Glomerular visceral epithelial cell (primary cell): ENCODE results near the gene CTU1.
A peak's percentile ranks its signal among the peaks of the same experiment; 100 is the strongest.
"Not testable (repeated sequence)": the region's sequence is repeated elsewhere in the genome, so short reads cannot be mapped to it uniquely, and the experiment has no call there.

Source experiments
- DNase-seq: peaks from one replicate; pipeline ENCODE4 v3.0.0-alpha.2; 2016; ENCODE audit errors: extremely low spot score

CTU1 gene

GRCh38 chr19:51108066-51108804 is at the start of gene CTU1:
CTU1 (minus strand) TSS chr19:51108409; CDS start chr19:51104569, 3,840 bp downstream.
- peak; percentile 99 for DNase-seq

- DNase-seq = no peak
Measured at GRCh38 chr19:51157265-51157664, 49.1 kb upstream of the CTU1 start.

GRCh38 chr19:51156710-51157109 is 48.5 kb upstream of the CTU1 start:
- no peak for DNase-seq

GRCh38 chr19:51150627-51151026 is 42.4 kb upstream of the CTU1 start:
- no peak for DNase-seq

DNA sequence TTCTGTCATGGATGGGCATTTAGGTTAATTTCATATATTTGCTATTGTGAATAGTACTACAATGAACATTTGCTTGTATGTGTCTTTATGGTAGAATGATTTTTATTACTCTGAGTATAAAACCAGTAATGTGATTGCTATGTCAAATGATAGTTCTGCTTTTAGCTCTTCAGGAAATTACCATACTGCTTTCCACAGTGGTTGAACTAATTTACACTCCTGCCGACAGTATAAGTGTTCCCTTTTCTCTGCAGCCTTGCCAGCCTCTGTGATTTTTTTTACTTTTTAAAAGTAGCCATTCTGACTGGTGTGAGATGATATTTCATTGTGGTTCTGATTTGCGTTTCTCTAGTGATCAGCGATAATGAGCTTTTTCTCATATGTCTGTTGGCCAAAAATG is 40.4 kb upstream of the CTU1 start:
- DNase-seq = no peak

DNA sequence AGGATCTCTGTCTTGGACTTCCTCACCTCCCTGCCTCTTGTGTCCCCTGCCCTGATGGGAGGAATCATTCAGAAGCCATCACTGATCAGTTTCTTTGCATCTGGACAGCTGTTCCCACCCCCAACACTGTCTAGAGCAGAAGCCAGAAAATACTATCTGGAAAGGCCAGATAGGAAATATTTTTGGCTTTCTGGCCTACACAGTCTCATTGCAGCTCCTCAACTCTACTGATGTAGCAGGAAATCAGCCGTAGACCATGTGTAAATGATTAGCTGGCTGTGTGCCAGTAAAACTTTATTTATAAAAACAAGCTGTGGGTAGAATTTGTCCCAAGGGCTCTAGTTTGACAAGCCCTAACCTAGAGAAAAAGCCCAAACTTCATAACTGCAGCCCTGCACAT is 39.5 kb upstream of the CTU1 start:
- DNase-seq = no peak

DNA sequence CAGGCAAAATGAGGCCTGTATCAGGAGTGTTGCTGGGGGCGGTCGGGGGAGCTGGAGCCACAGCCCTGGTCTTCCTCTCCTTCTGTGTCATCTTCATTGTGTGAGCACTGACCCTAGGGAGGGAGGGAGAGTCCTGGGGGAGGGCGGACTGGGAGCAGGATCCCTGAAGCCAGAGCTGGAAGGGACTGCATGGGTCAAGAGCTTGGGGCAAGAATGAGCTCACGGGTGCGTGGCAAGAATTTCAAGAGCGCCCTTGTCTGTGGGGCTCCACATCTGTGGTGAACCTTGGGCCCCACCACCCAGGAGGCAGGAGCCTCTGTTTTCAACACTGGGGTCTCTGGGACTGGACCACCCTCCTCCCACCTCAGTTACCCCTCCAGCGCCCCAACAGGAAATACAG is 38.5 kb upstream of the CTU1 start:
- DNase-seq = no peak

DNA sequence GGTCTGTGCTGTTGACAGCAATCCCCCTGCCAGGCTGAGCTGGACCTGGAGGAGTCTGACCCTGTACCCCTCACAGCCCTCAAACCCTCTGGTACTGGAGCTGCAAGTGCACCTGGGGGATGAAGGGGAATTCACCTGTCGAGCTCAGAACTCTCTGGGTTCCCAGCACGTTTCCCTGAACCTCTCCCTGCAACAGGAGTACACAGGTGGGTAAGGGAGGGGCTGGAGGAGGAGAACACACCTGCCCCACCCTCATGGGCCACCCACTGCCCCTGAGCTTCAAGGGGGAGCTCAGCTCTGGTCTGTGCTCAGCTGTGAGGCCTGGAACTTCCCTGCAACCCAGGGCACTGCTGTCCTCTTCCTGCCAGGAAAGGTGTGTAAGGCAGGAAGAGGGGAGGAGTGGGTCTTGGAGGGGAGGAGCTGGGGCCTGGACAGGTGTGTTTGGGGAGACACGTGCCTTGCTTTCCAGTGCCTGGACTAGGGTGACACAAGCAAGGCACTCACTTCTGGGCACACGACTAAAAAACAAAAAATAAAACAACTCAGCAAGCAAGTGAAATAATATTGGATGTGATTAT is 37.8 kb upstream of the CTU1 start:
- DNase-seq = no peak

DNA sequence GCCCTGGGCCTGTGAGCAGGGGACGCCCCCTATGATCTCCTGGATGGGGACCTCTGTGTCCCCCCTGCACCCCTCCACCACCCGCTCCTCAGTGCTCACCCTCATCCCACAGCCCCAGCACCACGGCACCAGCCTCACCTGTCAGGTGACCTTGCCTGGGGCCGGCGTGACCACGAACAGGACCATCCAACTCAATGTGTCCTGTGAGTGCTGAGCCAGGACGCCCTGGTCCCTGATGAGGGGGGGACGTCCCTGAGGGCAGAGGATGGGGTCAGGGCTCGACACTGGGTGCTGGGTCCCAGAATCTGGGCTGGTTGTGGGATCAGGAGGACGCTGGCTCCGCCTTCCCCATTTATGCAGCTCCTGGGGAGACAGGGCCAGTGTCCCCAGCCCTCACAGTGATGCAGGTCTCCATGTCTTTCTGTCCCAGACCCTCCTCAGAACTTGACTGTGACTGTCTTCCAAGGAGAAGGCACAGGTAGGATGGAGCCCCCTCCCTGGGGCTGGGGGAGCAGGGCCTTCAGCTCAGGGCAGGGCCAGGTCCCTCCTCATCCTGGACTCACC is 36.4 kb upstream of the CTU1 start:
- DNase-seq = no peak

GRCh38 chr19:51143486-51143885 is 35.3 kb upstream of the CTU1 start:
- DNase-seq = no peak

GRCh38 chr19:51142809-51143475 is 34.7 kb upstream of the CTU1 start:
- not testable (repeated sequence) for DNase-seq

- no peak for DNase-seq
Measured at GRCh38 chr19:51142119-51142518, 33.9 kb upstream of the CTU1 start, which contains the start of gene SIGLEC7. SIGLEC7 (plus strand) TSS chr19:51142301; CDS start chr19:51142370, 69 bp downstream.

DNA sequence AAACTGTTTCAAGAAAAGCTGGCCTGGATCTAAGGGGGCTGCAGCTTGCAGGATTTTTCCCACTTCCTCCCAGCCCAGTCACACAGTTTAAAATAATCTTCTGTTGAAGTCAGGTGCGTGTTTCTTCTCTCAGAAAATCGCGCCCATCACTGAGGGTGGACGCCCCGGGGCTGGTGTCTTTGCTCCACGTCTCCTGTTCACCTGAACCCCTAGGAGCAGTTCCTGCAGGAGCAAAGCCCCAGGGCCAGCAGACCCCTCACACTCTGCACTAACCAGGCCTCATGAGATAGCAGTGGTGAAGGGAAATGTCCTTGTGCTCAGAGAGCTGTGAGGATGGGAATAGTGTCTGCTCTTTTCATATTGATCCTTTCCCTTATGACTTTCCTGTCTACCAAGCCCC is 33.0 kb upstream of the CTU1 start:
- no peak for DNase-seq

DNA sequence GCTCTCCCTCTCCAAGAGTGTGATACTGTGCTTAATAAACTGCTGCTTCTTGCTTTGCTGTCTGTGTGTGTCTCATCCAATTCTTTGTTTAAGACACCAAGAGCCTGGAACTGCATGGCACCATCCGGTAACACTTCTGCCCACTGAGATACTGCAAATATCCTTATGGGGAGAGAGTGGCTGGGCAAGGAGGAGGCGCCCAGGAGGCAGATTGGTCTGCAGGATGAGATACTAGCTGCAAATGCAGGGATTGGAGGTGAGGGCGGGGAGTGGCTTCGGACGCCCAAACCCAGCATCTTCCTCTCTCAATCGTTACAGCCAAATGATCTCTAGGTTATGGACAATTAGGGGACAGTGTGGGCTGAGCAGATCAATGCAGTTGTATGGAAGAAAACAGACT is 32.2 kb upstream of the CTU1 start:
- no peak for DNase-seq

GRCh38 chr19:51139299-51140014 is 31.2 kb upstream of the CTU1 start:
- DNase-seq = no peak

- no peak for DNase-seq
Measured at GRCh38 chr19:51138549-51138979, 30.4 kb upstream of the CTU1 start.

GRCh38 chr19:51137792-51138425 is 29.7 kb upstream of the CTU1 start:
- DNase-seq = no peak

DNA sequence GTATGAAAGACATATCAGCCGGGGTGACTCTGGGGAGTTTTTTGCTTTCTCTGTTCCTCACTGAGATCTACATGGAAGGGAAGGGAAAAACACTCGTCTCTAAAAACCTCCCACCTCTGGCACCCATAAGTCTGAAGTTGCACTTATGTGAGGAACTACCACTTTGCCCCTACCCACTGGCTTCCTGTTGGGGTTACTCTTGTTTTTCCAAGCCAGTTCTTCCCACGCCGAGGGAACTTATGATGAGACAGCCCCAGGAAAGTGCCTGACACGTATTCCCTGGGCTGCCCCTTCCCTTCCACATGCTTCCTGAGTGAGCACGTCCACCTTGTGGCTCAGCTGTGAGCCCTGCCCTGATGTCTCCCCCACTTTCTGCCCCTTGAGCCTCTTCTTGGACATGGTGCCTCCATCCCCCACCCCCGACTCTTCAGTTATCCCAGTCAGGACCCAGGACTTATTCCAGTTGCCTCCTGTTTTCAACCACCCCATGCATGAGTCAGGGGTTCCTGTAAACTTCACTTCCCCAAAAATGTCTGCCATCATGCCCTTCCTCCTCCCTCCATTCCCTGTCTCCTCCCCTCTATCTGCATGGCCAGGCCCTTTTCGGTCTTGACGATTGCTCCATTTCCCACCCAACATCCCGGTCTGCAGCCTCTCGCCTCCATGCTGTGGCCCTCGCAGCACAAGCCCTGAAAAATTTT is 28.8 kb upstream of the CTU1 start:
- DNase-seq = no peak

GRCh38 chr19:51135986-51136762 is 28.0 kb upstream of the CTU1 start:
- DNase-seq = no peak

- DNase-seq = no peak
Measured at GRCh38 chr19:51135004-51135403, 26.8 kb upstream of the CTU1 start.
